Fibroblast of peridontal ligament (primary cell): ENCODE data around the gene KY.

ENCODE experiments used
- DNase-seq: peaks from one replicate; pipeline ENCODE4 v3.0.0-alpha.2; 2010; ENCODE audit errors: extremely low read depth

KY gene

GRCh38 chr3:134619884-134620445, 30.9 kb downstream of the KY start:
- DNase-seq = no peak

- no peak for DNase-seq
Measured at GRCh38 chr3:134619301-134619615, 31.6 kb downstream of the KY start.

GRCh38 chr3:134618478-134619300, 32.1 kb downstream of the KY start:
- no peak for DNase-seq

- DNase-seq = no peak
Measured at GRCh38 chr3:134617608-134618477, 33.0 kb downstream of the KY start.

- no peak for DNase-seq
Measured at GRCh38 chr3:134615743-134616142, 35.1 kb downstream of the KY start.

GRCh38 chr3:134614955-134615354, 35.9 kb downstream of the KY start:
- no peak for DNase-seq

- no peak for DNase-seq
Measured at GRCh38 chr3:134613006-134613520, 37.8 kb downstream of the KY start.

GRCh38 chr3:134611516-134611915, 39.3 kb downstream of the KY start:
- DNase-seq = no peak

- DNase-seq = no peak
Measured at GRCh38 chr3:134610432-134611385, 40.1 kb downstream of the KY start.

- no peak for DNase-seq
Measured at GRCh38 chr3:134609821-134610431, 40.9 kb downstream of the KY start.

- DNase-seq = no peak
Measured at GRCh38 chr3:134608771-134609435, 41.9 kb downstream of the KY start.

- no peak for DNase-seq
Measured at GRCh38 chr3:134608023-134608770, 42.6 kb downstream of the KY start.

- no peak for DNase-seq
Measured at GRCh38 chr3:134607054-134608022, 43.5 kb downstream of the KY start.

- no peak for DNase-seq
Measured at GRCh38 chr3:134606033-134607025, 44.5 kb downstream of the KY start.

- DNase-seq = no peak
Measured at GRCh38 chr3:134605556-134605955, 45.3 kb downstream of the KY start.

- DNase-seq = no peak
Measured at GRCh38 chr3:134603956-134604355, 46.9 kb downstream of the KY start.

- DNase-seq = no peak
Measured at GRCh38 chr3:134603480-134603879, 47.3 kb downstream of the KY start.
